HG02970 (cell line): ENCODE data around the gene PYGM.

Experiments used
- ATAC-seq: cut with Tn5 transposase; IDR thresholded peaks from one replicate; pipeline ENCODE4 v1.9.1; 2021; ENCODE audit warnings: mild to moderate bottlenecking, moderate library complexity, moderate number of reproducible peaks; ENCODE audit not compliant: unreplicated experiment, low FRiP score

The PYGM gene

GRCh38 chr11:64742087-64742888 is 17.5 kb downstream of the PYGM start:
- ATAC-seq: no peak

- no peak for ATAC-seq
Observed at GRCh38 chr11:64741375-64742086, 18.2 kb downstream of the PYGM start.

GRCh38 chr11:64739871-64740270 is 19.9 kb downstream of the PYGM start:
- no peak for ATAC-seq

- no peak for ATAC-seq
Observed at GRCh38 chr11:64736654-64737053, 23.1 kb downstream of the PYGM start.

- no peak for ATAC-seq
Observed at GRCh38 chr11:64735725-64736259, 24.0 kb downstream of the PYGM start.

- no peak for ATAC-seq
Observed at GRCh38 chr11:64734811-64735724, 24.7 kb downstream of the PYGM start.

GRCh38 chr11:64731601-64732000 is 28.2 kb downstream of the PYGM start:
- no peak for ATAC-seq

- no peak for ATAC-seq
Observed at GRCh38 chr11:64729851-64730382, 29.9 kb downstream of the PYGM start.

- no peak for ATAC-seq
Observed at GRCh38 chr11:64728757-64729365, 30.9 kb downstream of the PYGM start.

- ATAC-seq: no peak
Observed at GRCh38 chr11:64726867-64727530, 32.8 kb downstream of the PYGM start.

GRCh38 chr11:64726211-64726641 is 33.5 kb downstream of the PYGM start:
- no peak for ATAC-seq

GRCh38 chr11:64724863-64725532 is 34.8 kb downstream of the PYGM start:
- ATAC-seq: no peak

GRCh38 chr11:64723907-64724862 is 35.6 kb downstream of the PYGM start:
- no peak for ATAC-seq

- ATAC-seq: no peak
Observed at GRCh38 chr11:64723117-64723906, 36.5 kb downstream of the PYGM start, which contains the start of gene NRXN2. Gene NRXN2 (minus strand): TSS chr11:64723197. CDS start chr11:64713699, 9,498 bp downstream.

- no peak for ATAC-seq
Observed at GRCh38 chr11:64722141-64723065, 37.4 kb downstream of the PYGM start.

- no peak for ATAC-seq
Observed at GRCh38 chr11:64721359-64721699, 38.4 kb downstream of the PYGM start.
